HG03135 (cell line): ENCODE data around the gene HIVEP1.
"Not testable (repeated sequence)": the region's sequence is repeated elsewhere in the genome, so short reads cannot be mapped to it uniquely, and the experiment has no call there.

Experiments
- ATAC-seq: cut with Tn5 transposase; IDR thresholded peaks from one replicate; pipeline ENCODE4 v1.9.1; 2021; ENCODE audit warnings: mild to moderate bottlenecking, moderate library complexity; ENCODE audit not compliant: unreplicated experiment

HIVEP1 gene

GRCh38 chr6:12150812-12151432 is 138.8 kb downstream of the HIVEP1 start:
- no peak for ATAC-seq

GRCh38 chr6:12151433-12151820 is 139.3 kb downstream of the HIVEP1 start:
- ATAC-seq: no peak

DNA sequence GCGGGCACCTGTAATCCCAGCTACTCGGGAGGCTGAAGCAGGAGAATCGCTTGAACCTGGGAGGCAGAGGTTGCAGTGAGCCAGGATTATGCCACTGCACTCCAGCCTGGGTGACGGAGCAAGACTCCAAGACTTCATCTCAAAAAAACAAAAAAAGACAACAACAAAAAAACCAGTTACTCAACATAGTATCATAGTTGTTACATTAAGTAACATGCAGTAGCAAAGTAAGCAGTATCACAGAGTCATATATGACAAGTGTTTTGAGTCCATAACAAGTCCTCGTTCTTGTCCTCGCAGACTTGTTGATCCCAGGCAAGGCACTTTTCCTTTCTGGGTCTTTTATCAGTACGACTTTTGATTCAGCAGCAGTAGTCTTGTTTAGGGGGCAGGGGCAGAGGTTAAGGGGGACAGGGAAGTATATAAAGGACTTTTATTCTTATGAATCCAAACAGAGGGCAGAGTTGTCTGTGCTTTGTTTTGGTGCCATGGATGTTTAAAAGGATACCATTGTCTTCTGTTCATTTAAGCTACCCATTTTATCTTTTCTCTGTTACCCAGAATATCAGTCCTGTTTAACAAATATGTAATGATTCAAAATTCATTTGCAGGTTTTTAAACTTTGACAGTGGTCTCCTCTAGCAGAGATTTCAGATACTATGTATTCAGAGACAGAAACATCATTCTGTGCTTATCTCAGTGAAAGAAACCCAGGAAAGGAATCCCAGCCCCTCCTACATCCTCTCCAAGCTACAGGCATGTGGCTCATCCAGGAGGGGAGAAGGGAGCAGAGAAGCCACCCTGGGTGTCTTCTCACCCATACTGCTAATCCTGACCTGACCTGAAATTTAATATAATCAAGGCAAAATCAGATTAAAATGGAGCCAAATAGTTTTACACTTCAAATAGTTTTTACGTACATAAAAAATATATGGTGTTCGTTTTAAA is 140.2 kb downstream of the HIVEP1 start:
- ATAC-seq: no peak

DNA sequence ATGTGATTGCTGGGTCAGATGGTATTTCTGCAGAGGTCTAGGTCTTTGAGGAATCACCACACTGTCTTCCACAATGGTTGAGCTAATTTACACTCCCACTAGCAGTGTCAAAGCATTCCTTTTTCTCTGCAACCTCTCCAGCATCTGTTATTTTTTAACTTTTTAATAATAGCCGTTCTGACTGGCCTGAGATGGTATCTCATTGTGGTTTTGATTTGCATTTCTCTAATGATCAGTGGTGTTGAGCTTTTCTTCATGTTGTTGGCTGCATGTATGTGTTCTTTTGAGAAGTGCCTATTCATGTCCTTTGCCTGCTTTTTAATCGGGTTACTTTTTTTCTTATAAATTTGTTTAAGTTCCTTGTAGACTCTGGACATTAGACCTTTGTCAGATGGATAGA is 143.7 kb downstream of the HIVEP1 start:
- not testable (repeated sequence) for ATAC-seq

- ATAC-seq: no peak
Measured at GRCh38 chr6:12158686-12159415, 146.7 kb downstream of the HIVEP1 start.

GRCh38 chr6:12160326-12160725 is 148.2 kb downstream of the HIVEP1 start:
- no peak for ATAC-seq

- ATAC-seq: no peak
Measured at GRCh38 chr6:12162213-12162612, 150.1 kb downstream of the HIVEP1 start.

DNA sequence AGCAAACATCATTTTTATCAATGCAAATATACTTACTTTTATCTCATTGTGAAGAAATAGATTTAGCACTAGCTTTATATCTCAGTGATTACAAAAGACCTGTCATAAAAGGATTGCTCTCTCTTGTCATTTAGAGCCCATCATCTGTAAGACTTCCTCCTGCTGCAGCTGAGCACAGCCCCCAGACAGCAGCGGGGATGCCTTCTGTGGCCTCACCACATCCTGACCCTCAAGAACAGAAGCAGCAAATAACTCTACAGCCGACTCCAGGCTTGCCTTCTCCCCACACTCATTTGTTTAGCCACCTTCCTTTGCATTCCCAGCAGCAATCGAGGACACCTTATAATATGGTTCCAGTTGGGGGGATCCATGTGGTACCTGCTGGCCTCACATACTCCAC is 151.0 kb downstream of the HIVEP1 start:
- peak; percentile 94 for ATAC-seq

DNA sequence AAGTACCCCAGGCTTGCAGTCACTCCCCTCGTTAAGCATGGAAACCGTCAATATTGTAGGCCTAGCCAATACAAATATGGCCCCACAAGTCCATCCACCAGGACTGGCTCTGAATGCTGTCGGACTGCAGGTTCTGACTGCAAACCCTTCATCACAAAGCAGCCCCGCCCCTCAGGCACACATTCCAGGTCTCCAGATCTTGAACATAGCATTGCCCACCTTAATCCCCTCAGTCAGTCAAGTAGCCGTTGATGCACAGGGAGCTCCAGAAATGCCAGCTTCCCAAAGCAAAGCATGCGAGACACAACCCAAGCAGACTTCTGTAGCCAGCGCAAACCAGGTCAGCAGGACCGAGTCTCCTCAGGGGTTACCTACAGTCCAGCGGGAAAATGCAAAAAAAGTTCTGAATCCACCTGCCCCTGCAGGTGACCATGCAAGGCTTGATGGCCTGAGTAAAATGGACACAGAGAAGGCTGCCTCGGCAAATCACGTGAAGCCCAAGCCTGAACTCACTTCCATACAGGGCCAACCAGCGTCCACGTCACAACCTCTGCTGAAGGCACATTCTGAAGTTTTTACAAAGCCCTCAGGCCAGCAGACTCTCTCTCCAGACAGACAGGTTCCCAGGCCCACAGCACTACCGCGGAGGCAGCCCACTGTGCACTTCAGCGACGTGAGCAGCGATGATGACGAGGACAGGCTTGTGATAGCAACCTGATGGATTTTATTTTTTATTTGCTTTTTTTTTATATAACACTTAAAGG is 151.8 kb downstream of the HIVEP1 start:
- no peak for ATAC-seq

- no peak for ATAC-seq
Measured at GRCh38 chr6:12164508-12164770, 152.3 kb downstream of the HIVEP1 start.

- no peak for ATAC-seq
Measured at GRCh38 chr6:12165297-12165696, 153.2 kb downstream of the HIVEP1 start.

DNA sequence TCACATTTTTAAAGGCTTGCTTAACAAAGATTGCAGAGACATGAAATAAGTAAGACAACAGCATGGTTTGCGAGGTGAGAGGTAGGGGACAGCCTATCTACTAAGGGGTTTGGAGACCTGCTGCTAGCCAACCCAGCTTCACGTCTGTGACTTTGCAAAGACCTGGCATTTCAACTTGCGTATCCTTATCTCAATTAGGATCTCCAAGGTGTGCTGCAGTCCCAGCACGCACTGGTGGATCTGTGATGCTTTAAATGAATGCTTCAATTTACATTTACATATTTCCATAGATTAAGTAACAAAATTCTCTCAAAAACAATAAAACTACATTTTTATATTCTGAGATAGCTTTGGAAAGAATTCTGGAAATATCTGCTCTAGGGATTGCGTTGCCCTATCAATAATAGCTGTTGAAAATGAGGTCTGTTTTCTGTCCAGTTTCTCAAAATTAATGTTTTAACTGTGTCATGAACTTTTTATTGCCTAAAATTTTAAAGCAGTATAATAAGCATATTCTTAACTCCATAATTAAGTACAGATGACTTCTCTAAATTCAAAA is 153.7 kb downstream of the HIVEP1 start:
- no peak for ATAC-seq

- no peak for ATAC-seq
Measured at GRCh38 chr6:12169377-12169776, 157.3 kb downstream of the HIVEP1 start.

DNA sequence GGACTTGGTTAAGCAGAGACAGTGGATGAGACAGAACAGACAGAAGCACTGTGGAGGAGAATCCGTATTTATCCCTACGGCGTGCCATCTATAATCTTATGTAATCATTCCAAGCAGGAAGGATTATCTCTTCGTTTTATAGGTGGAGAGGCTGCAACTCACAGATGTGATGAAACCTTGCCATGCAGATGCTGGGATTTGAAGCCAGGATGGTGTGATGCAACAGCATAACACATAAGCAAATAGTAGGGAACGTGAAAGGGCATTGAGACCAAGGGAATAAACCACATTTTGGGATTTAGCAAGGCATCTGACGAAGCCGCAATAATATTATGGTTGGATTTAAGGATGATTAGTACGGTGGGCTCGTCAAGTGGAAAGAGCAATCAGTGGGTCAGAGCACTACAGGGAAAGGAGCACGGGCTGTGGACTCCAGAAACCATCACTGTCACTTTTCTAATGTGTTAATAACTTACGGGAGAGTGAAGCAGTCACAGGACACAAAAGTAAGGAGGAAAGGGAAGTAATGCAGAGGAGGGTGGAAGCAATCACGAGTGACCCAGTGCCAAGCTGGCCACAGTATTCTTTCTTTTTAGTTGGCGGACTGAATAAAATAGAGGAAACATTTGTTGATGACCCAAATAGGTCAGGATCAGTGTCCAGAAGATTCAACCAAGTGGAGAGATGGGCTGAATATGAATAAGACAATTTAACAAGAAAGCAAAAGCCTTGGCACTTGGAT is 158.4 kb downstream of the HIVEP1 start:
- no peak for ATAC-seq

- no peak for ATAC-seq
Measured at GRCh38 chr6:12171717-12172116, 159.6 kb downstream of the HIVEP1 start.

DNA sequence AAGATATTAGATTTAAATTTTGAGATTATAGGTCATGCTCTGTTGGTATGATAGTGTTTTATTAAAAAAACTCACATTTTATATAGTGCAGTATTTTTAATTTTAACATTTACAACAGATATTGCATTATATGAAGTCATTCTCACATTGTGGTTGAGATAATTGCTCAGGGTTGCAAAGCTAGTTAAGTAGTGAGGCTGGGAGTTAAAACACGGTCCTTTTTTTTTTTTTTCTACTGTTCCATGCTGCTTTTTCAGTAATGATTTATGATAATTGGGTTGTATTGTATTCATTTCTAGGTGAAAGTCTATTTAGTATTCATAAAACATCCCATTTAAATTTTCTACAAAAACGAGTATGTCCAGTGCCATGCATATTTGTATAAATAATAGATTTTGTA is 160.5 kb downstream of the HIVEP1 start:
- ATAC-seq: no peak

- no peak for ATAC-seq
Measured at GRCh38 chr6:12173181-12173580, 161.1 kb downstream of the HIVEP1 start.

DNA sequence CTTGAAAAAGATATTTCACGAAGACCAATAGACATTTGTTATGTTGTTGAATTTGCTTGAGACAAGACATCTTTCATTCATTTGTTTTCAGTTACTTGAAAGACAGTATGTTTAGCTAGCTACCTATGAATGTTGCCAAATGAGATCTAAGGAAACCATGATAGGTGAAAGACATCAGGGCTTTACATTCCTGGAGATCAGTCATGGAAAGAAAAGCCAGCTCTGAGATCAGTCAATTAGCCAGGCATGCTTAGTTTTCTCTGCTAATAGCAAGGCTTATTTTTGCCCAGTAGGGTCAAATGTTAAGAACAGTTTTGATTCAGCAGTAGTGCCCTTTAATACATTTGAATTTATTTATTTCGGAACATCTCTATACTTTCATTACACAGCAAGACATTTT is 161.5 kb downstream of the HIVEP1 start:
- ATAC-seq: no peak

DNA sequence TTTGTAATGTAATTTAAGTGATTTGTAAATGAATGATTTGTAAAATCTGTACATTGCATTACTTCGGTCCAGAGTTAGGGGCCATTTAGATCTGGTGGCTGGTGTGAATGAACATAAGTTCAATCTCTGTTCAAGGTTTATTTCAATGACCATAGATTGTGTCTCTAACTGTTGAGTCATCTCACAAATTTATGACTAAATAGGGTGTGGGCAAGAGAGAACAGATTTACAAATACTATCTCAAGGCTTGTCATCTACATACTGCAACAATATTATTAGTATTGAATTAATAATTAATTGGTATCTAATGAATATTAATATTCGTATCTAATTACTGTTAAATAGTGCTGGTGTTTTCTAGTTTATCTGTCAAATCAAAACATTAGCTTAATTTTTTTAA is 162.8 kb downstream of the HIVEP1 start:
- ATAC-seq: no peak

GRCh38 chr6:12175626-12176025 is 163.5 kb downstream of the HIVEP1 start:
- no peak for ATAC-seq
